H9 (cell line): ENCODE data around the gene LMF2. TPM values are rescaled to one million over a fixed set of nuclear protein-coding genes. Genes with fewer than 3 reads are reported as not detected.

Source experiments
- DNase-seq: peaks from one replicate; pipeline ENCODE4 v3.0.0-alpha.2; 2017
- H2AFZ ChIP-seq: one replicate; pipeline ENCODE4 v1.6.1; 2013; ENCODE audit warnings: mild to moderate bottlenecking, low read length, control low read depth, moderate library complexity
- H2AK5ac ChIP-seq: 2 replicates; pipeline ENCODE4 v1.6.1; 2013; ENCODE audit warnings: low read length, control low read depth, mixed read lengths; ENCODE audit not compliant: insufficient read length
- H2BK120ac ChIP-seq: one replicate; pipeline ENCODE4 v1.6.1; 2013; ENCODE audit warnings: low read depth, mild to moderate bottlenecking, low read length, control low read depth, inconsistent platforms; ENCODE audit not compliant: poor library complexity, severe bottlenecking
- H2BK12ac ChIP-seq: 2 replicates; pipeline ENCODE4 v1.6.1; 2013; ENCODE audit warnings: low read length, control low read depth, mixed read lengths, low read depth; ENCODE audit not compliant: insufficient read length
- H2BK15ac ChIP-seq: 2 replicates; pipeline ENCODE4 v1.6.1; 2013; ENCODE audit warnings: low read depth, low read length, control low read depth
- H2BK20ac ChIP-seq: one replicate; pipeline ENCODE4 v1.6.1; 2013; ENCODE audit warnings: low read depth, mild to moderate bottlenecking, low read length, control low read depth, inconsistent platforms; ENCODE audit not compliant: poor library complexity, severe bottlenecking
- H2BK5ac ChIP-seq: 2 replicates; pipeline ENCODE4 v1.6.1; 2013; ENCODE audit warnings: low read length, control low read depth, mixed read lengths; ENCODE audit not compliant: insufficient read length
- H3K14ac ChIP-seq: 2 replicates; pipeline ENCODE4 v1.6.1; 2013; ENCODE audit warnings: low read length, control low read depth; ENCODE audit not compliant: insufficient read depth
- H3K18ac ChIP-seq: 2 replicates; pipeline ENCODE4 v1.6.1; 2013; ENCODE audit warnings: low read depth, mild to moderate bottlenecking, mixed read lengths, low read length, control low read depth; ENCODE audit not compliant: insufficient read length
- H3K23ac ChIP-seq: 2 replicates; pipeline ENCODE4 v1.6.1; 2013; ENCODE audit warnings: low read length, control low read depth, mixed read lengths, low read depth; ENCODE audit not compliant: insufficient read length
- H3K23me2 ChIP-seq: 2 replicates; pipeline ENCODE4 v1.6.1; 2013; ENCODE audit warnings: low read depth, mild to moderate bottlenecking, mixed read lengths, low read length, control low read depth; ENCODE audit not compliant: insufficient read length, poor library complexity, severe bottlenecking
- H3K27ac ChIP-seq: 2 replicates; pipeline ENCODE4 v1.5.1; 2013; ENCODE audit warnings: low read length, control low read depth, mixed read lengths, low read depth; ENCODE audit not compliant: insufficient read length
- H3K27me3 ChIP-seq: 2 replicates; pipeline ENCODE4 v1.6.1; 2013; ENCODE audit warnings: low read length, control low read depth, inconsistent platforms; ENCODE audit not compliant: insufficient read depth
- H3K4ac ChIP-seq: 2 replicates; pipeline ENCODE4 v1.6.1; 2013; ENCODE audit warnings: low read depth, mild to moderate bottlenecking, control low read depth, inconsistent platforms, low read length, moderate library complexity
- H3K4me1 ChIP-seq: 2 replicates; pipeline ENCODE4 v1.6.1; 2013; ENCODE audit warnings: low read length, control low read depth, inconsistent platforms; ENCODE audit not compliant: insufficient read depth
- H3K4me2 ChIP-seq: 2 replicates; pipeline ENCODE4 v1.6.1; 2013; ENCODE audit warnings: low read length, control low read depth, mixed read lengths; ENCODE audit not compliant: insufficient read length, insufficient read depth
- H3K56ac ChIP-seq: 2 replicates; pipeline ENCODE4 v1.6.1; 2013; ENCODE audit warnings: low read depth, mild to moderate bottlenecking, mixed read lengths, low read length, control low read depth; ENCODE audit not compliant: insufficient read length
- H3K79me1 ChIP-seq: 2 replicates; pipeline ENCODE4 v1.6.1; 2013; ENCODE audit warnings: low read depth, mild to moderate bottlenecking, moderate library complexity, low read length, control low read depth, inconsistent platforms; ENCODE audit not compliant: insufficient read depth, poor library complexity, severe bottlenecking
- H3K79me2 ChIP-seq: 2 replicates; pipeline ENCODE4 v1.6.1; 2013; ENCODE audit warnings: low read length, control low read depth, inconsistent platforms; ENCODE audit not compliant: insufficient read depth
- H3K9ac ChIP-seq: 2 replicates; pipeline ENCODE4 v1.6.1; 2013; ENCODE audit warnings: low read length, control low read depth, mixed read lengths; ENCODE audit not compliant: insufficient read length; ENCODE audit errors: extremely low read depth
- H3K9me3 ChIP-seq: one replicate; pipeline ENCODE4 v1.6.1; 2013; ENCODE audit warnings: low read depth, low read length, inconsistent platforms; ENCODE audit not compliant: control insufficient read depth
- H3T11ph ChIP-seq: one replicate; pipeline ENCODE4 v1.6.1; 2013; ENCODE audit warnings: mild to moderate bottlenecking, low read length, control low read depth, inconsistent platforms
- H4K20me1 ChIP-seq: one replicate; pipeline ENCODE4 v1.6.1; 2013; ENCODE audit not compliant: control insufficient read depth, insufficient read length, insufficient read depth
- H4K5ac ChIP-seq: 2 replicates; pipeline ENCODE4 v1.6.1; 2013; ENCODE audit warnings: low read depth, mild to moderate bottlenecking, mixed read lengths, low read length, control low read depth; ENCODE audit not compliant: insufficient read length
- H4K8ac ChIP-seq: replicated peaks from 2 replicates; pipeline ENCODE4 v1.6.1; 2013; ENCODE audit warnings: low read length, control low read depth, mixed read lengths, low read depth; ENCODE audit not compliant: insufficient read length
- H4K91ac ChIP-seq: 2 replicates; pipeline ENCODE4 v1.6.1; 2013; ENCODE audit warnings: low read depth, mild to moderate bottlenecking, moderate library complexity, mixed read lengths, low read length, control low read depth; ENCODE audit not compliant: insufficient read length
- H3K27ac Mint-ChIP-seq, 3 experiments: 2 replicates in 2 of 3; 3 replicates in 1 of 3; pipeline ENCODE4 v1.8.0; 2020 to 2021; ENCODE audit warnings: mixed read lengths in 3 of 3, mild to moderate bottlenecking in 1 of 3, moderate library complexity in 1 of 3
- H3K27me3 Mint-ChIP-seq: 2 replicates; pipeline ENCODE4 v1.8.0; 2021; ENCODE audit warnings: low read depth, mild to moderate bottlenecking, moderate library complexity, mixed read lengths
- H3K36me3 Mint-ChIP-seq, 3 experiments: 2 replicates in 2 of 3; 3 replicates in 1 of 3; pipeline ENCODE4 v1.8.0; 2020 to 2021; ENCODE audit warnings: low read depth in 3 of 3, mixed read lengths in 3 of 3; ENCODE audit not compliant: insufficient read depth in 1 of 3
- H3K4me1 Mint-ChIP-seq, 2 experiments: 2 replicates each; pipeline ENCODE4 v1.8.0; 2020; ENCODE audit warnings: mixed read lengths in 2 of 2
- H3K4me3 Mint-ChIP-seq, 2 experiments: 2 replicates in 1 of 2; 3 replicates in 1 of 2; pipeline ENCODE4 v1.8.0; 2020 to 2021; ENCODE audit warnings: mild to moderate bottlenecking in 2 of 2, mixed read lengths in 2 of 2, moderate library complexity in 1 of 2
- H3K9me3 Mint-ChIP-seq, 2 experiments: 2 replicates in 1 of 2; 3 replicates in 1 of 2; pipeline ENCODE4 v1.8.0; 2020; ENCODE audit warnings: mild to moderate bottlenecking in 2 of 2, mixed read lengths in 2 of 2, moderate library complexity in 1 of 2
- CTCF ChIP-seq: fragments of 200-600 bp; sonication (generic); conservative IDR thresholded peaks from 3 replicates; pipeline ENCODE4 v1.8.0; 2021; ENCODE audit warnings: antibody characterized with exemption, mild to moderate bottlenecking
- WGBS: extraction: QIAGEN DNeasy Blood & Tissue Kit; methylation state at CpG from one replicate; pipeline ENCODE4 v1.1.7; 2013; ENCODE audit warnings: missing lambda C conversion rate, low lambda C conversion rate, mixed read lengths; ENCODE audit not compliant: insufficient read length; ENCODE audit errors: extremely low coverage; 5-methylcytosine and 5-hydroxymethylcytosine counted together
- total RNA-seq: library from RNA; stranded (reverse); gene quantifications from 2 replicates; pipeline ENCODE4 v1.2.1, GENCODE V29; 2021

The LMF2 gene
- total RNA-seq, 1 experiment from 2014 or later: 43.6 TPM

- Histone ChIP-seq H3K9ac (no peak overlapping the region), H3K27me3 (no peaks in the 10 kb centered on the region), H3K4ac (no peak overlapping the region), H4K20me1 (no peaks in the 10 kb centered on the region), H4K91ac (no peak overlapping the region), H4K8ac (no peak overlapping the region), H2BK12ac (no peak overlapping the region), H2BK15ac (no peak overlapping the region), H3K27ac (no peak overlapping the region), H2AFZ (no peak overlapping the region), H3K4me2 (no peak overlapping the region), H2BK120ac (no peak overlapping the region), H3K79me1 (no peaks in the 10 kb centered on the region), H3K23ac (no peak overlapping the region), H3K14ac (no peak overlapping the region), H3K4me1 (no peaks in the 10 kb centered on the region), H3K79me2 (no peaks in the 10 kb centered on the region), H3K9me3 (no peaks in the 10 kb centered on the region), H4K5ac (no peak overlapping the region), H2BK5ac (no peak overlapping the region), H2AK5ac (no peak overlapping the region), H3T11ph (no peak overlapping the region), H3K56ac (no peak overlapping the region), H2BK20ac (no peak overlapping the region), H3K18ac (no peak overlapping the region), H3K23me2 (no peaks in the 10 kb centered on the region)
- no CpG with 5 or more reads among the region's 30 CpGs for WGBS
- no peak for TF ChIP-seq CTCF
- no peaks in the 10 kb centered on the region; a peak in 1 of 5 replicates for H3K9me3 Mint-ChIP-seq
- no peak overlapping the region for H3K4me3 Mint-ChIP-seq
- H3K36me3 Mint-ChIP-seq: peaks cover 27 to 89% (median 85%) of the 10 kb centered on the region in 3 experiments
- H3K4me1 Mint-ChIP-seq: no peaks in the 10 kb centered on the region
- H3K27ac Mint-ChIP-seq: no peak overlapping the region
- no peaks in the 10 kb centered on the region for H3K27me3 Mint-ChIP-seq
- DNase-seq: no peak
These were observed 45.4 kb downstream of the LMF2 start for GRCh38 chr22:50461979-50462540.
